HepG2 (cell line): ENCODE measurements around the gene GNG13. TPM values are rescaled to one million over a fixed set of nuclear protein-coding genes. Genes with fewer than 3 reads are reported as not detected.

ENCODE experiments used
- ATAC-seq: fragments of 200-7000 bp; cut with Tn5 transposase; 3 replicates; pipeline ENCODE4 v1.9.1; 2020; ENCODE audit warnings: mild to moderate bottlenecking, moderate library complexity
- BruUV-seq: library from RNA; stranded (reverse); fragments of 400-500 nt; replicated peaks from 2 replicates; lab custom pipeline; 2021; lab: Mats Ljungman, UMichigan
- CTCF ChIA-PET: fragments of 300-600 bp; formaldehyde crosslinking; extraction: SDS; loops from one replicate; lab custom pipeline; 2021; ENCODE audit warnings: low total read pairs, inconsistent platforms, low intra/inter-chr PET ratio; lab: Yijun Ruan, JAX
- POLR2A ChIA-PET: fragments of 350-600 bp; sonication (Branson Sonifier 250); formaldehyde crosslinking; loops from one replicate; lab custom pipeline; 2020; ENCODE audit warnings: antibody characterized with exemption, inconsistent platforms; lab: Yijun Ruan, JAX
- DNase-seq: peaks from one replicate; pipeline ENCODE4 v3.0.0-alpha.2; 2015; ENCODE audit warnings: low spot score
- FAIRE-seq: peaks from 3 replicates; lab custom pipeline; 2011; peaks lifted over from hg19 to GRCh38; lab: Jason Lieb, UNC
- H2AFZ ChIP-seq: one replicate; pipeline ENCODE4 v1.6.1; 2011; ENCODE audit warnings: low read length, inconsistent platforms
- H3K27ac ChIP-seq: fragments of 300-600 bp; 3 replicates; pipeline ENCODE4 v1.8.0; 2011; ENCODE audit warnings: mixed run types, mild to moderate bottlenecking, mixed read lengths, low read length, inconsistent platforms; ENCODE audit not compliant: insufficient read depth; ENCODE audit errors: extremely low read length
- H3K27me3 ChIP-seq, 2 experiments: fragments of 200-600 bp in 1 of 2; 2 replicates in 1 of 2; 3 replicates in 1 of 2; pipeline versions ENCODE4 v1.6.0 to v1.8.0; 2011; ENCODE audit warnings: low read length in 2 of 2, mild to moderate bottlenecking in 2 of 2, moderate library complexity in 2 of 2, inconsistent platforms in 1 of 2; ENCODE audit not compliant: insufficient read depth in 2 of 2, control insufficient read depth in 1 of 2
- H3K36me3 ChIP-seq, 2 experiments: fragments of 200-600 bp in 1 of 2; replicated peaks in 1 of 2; 2 replicates in 1 of 2; 3 replicates in 1 of 2; pipeline versions ENCODE4 v1.5.1 to v1.8.0; 2011; ENCODE audit warnings: low read length in 2 of 2, inconsistent platforms in 1 of 2; ENCODE audit not compliant: insufficient read depth in 2 of 2, control insufficient read depth in 1 of 2
- H3K4me1 ChIP-seq: 2 replicates; pipeline ENCODE4 v1.5.1; 2012; ENCODE audit warnings: low read length, inconsistent platforms; ENCODE audit not compliant: insufficient read depth
- H3K4me2 ChIP-seq: 2 replicates; pipeline ENCODE4 v1.6.0; 2011; ENCODE audit warnings: low read depth, low read length, inconsistent platforms
- H3K4me3 ChIP-seq, 3 experiments: fragments of 200-600 bp in 1 of 3; sonication (generic), shearing (Covaris generic) in 1 of 3; replicated peaks in 1 of 3; 2 replicates each; pipeline ENCODE4 v1.5.1; 2011 to 2016; ENCODE audit warnings: low read length in 3 of 3, inconsistent platforms in 2 of 3, low read depth in 2 of 3, mild to moderate bottlenecking in 2 of 3, control low read depth in 1 of 3, mixed read lengths in 1 of 3; ENCODE audit not compliant: insufficient read depth in 1 of 3
- H3K79me2 ChIP-seq: one replicate; pipeline ENCODE4 v1.6.1; 2011; ENCODE audit warnings: low read length, inconsistent platforms; ENCODE audit not compliant: insufficient read depth
- H3K9ac ChIP-seq: 2 replicates; pipeline ENCODE4 v1.6.0; 2011; ENCODE audit warnings: mild to moderate bottlenecking, low read depth, low read length, inconsistent platforms; ENCODE audit not compliant: insufficient read depth
- H3K9me3 ChIP-seq: 2 replicates; pipeline ENCODE4 v1.5.1; 2012; ENCODE audit warnings: mild to moderate bottlenecking, low read length
- H4K20me1 ChIP-seq: 2 replicates; pipeline ENCODE4 v1.6.0; 2011; ENCODE audit warnings: inconsistent platforms, mild to moderate bottlenecking, low read length, moderate library complexity; ENCODE audit not compliant: insufficient read depth
- CBFB ChIP-seq: sonication (generic); formaldehyde crosslinking; IDR thresholded peaks from 2 replicates; pipeline ENCODE4 v1.4.0; 2020; ENCODE audit warnings: missing genetic modification reagents
- EP300 ChIP-seq, 3 experiments: sonication (generic) in 1 of 3; formaldehyde crosslinking in 1 of 3; IDR thresholded peaks; 2 replicates each; pipeline versions ENCODE4 v1.5.1 to v1.6.1; 2011 to 2020; ENCODE audit warnings: low read depth in 2 of 3, low read length in 2 of 3, borderline replicate concordance in 1 of 3, improper control_type of control experiment in 1 of 3, mild to moderate bottlenecking in 1 of 3, missing genetic modification reagents in 1 of 3, moderate library complexity in 1 of 3
- MZF1 ChIP-seq: sonication (generic); formaldehyde crosslinking; IDR thresholded peaks from 2 replicates; pipeline ENCODE4 v1.8.1; 2023; ENCODE audit warnings: mild to moderate bottlenecking, missing genetic modification reagents, borderline replicate concordance
- RARG ChIP-seq: sonication (generic); formaldehyde crosslinking; IDR thresholded peaks from 2 replicates; pipeline ENCODE4 v1.4.0; 2020; ENCODE audit warnings: low read depth, mild to moderate bottlenecking, missing genetic modification reagents
- REXO4 ChIP-seq: sonication (generic); formaldehyde crosslinking; IDR thresholded peaks from 2 replicates; pipeline ENCODE4 v1.8.0; 2022; ENCODE audit warnings: missing genetic modification reagents, mild to moderate bottlenecking, borderline replicate concordance
- SOX13 ChIP-seq, 3 experiments: fragments of 450-650 bp in 1 of 3; sonication (generic) in 1 of 3; formaldehyde crosslinking in 1 of 3; IDR thresholded peaks in 2 of 3; conservative IDR thresholded peaks in 1 of 3; 2 replicates each; pipeline versions ENCODE4 v1.5.0 to v1.6.1; 2016 to 2020; ENCODE audit warnings: antibody characterized with exemption in 1 of 3, mild to moderate bottlenecking in 1 of 3, missing compliant biosample characterization in 1 of 3, missing genetic modification reagents in 1 of 3, moderate library complexity in 1 of 3
- SUZ12 ChIP-seq: fragments of 150-350 bp; IDR thresholded peaks from 2 replicates; pipeline ENCODE4 v1.6.1; 2014; ENCODE audit warnings: low read depth, low read length
- TAF15 ChIP-seq: fragments of 200-400 bp; formaldehyde crosslinking; IDR thresholded peaks from one replicate; pipeline ENCODE4 v1.6.1; 2018; ENCODE audit warnings: mild to moderate bottlenecking, low read depth, low read length; ENCODE audit not compliant: poor library complexity, severe bottlenecking
- ZBTB38 ChIP-seq: sonication (generic); formaldehyde crosslinking; IDR thresholded peaks from 2 replicates; pipeline ENCODE4 v1.5.1; 2020; ENCODE audit warnings: mild to moderate bottlenecking, missing genetic modification reagents
- ZNF260 ChIP-seq: sonication (generic); formaldehyde crosslinking; IDR thresholded peaks from 2 replicates; pipeline ENCODE4 v1.4.0; 2020; ENCODE audit warnings: missing genetic modification reagents, low read depth, mild to moderate bottlenecking, borderline replicate concordance
- ZNF44 ChIP-seq: sonication (generic); formaldehyde crosslinking; IDR thresholded peaks from 2 replicates; pipeline ENCODE4 v1.5.1; 2020; ENCODE audit warnings: mild to moderate bottlenecking, missing genetic modification reagents
- ZNF558 ChIP-seq: sonication (generic); formaldehyde crosslinking; IDR thresholded peaks from 2 replicates; pipeline ENCODE4 v1.9.0; 2022; ENCODE audit warnings: mild to moderate bottlenecking, missing genetic modification reagents, borderline replicate concordance
- ZNF761 ChIP-seq: sonication (generic); formaldehyde crosslinking; conservative IDR thresholded peaks from 2 replicates; pipeline ENCODE4 v1.4.0; 2020; ENCODE audit warnings: mild to moderate bottlenecking, missing genetic modification reagents
- ZSCAN21 ChIP-seq: sonication (generic); formaldehyde crosslinking; IDR thresholded peaks from 2 replicates; pipeline ENCODE4 v1.8.0; 2022; ENCODE audit warnings: mild to moderate bottlenecking, missing genetic modification reagents, moderate library complexity, borderline replicate concordance
- WGBS: methylation state at CpG from one replicate; pipeline ENCODE4 v1.1.6; 2017; ENCODE audit warnings: low lambda C conversion rate; 5-methylcytosine and 5-hydroxymethylcytosine counted together
- in situ Hi-C: cut with HindIII; loops from 2 replicates; pipeline ENCODE4 v1.10.0; 2017; ENCODE audit warnings: low pct_unique_long_range_greater_than_20kb; ENCODE audit not compliant: extremely low pct_ligation_motif_present
- intact Hi-C: fragments of 100-400 bp; cut with micrococcal nuclease; formaldehyde crosslinking; loops from one replicate; pipeline ENCODE4 v1.10.0; 2022; ENCODE audit not compliant: unreplicated experiment
- polyA plus RNA-seq, 8 experiments: library from polyadenylated mRNA; depleted of rRNA in 3 of 8; stranded (reverse) in 7 of 8; unstranded in 1 of 8; fragments of >200 nt; fragmentation: Illumina TruSeq in 4 of 8; extraction: Trizol in 4 of 8; gene quantifications; 2 replicates each; pipeline versions ENCODE4 v1.2.1 to v1.2.3, GENCODE V29; 2011 to 2016; ENCODE audit warnings: low read depth in 4 of 8, missing spikeins in 1 of 8, mixed read lengths in 1 of 8; ENCODE audit not compliant: insufficient read depth in 1 of 8
- total RNA-seq, 5 experiments: library from RNA; depleted of rRNA; stranded (reverse); fragments of >200 nt; fragmentation: Illumina TruSeq; extraction: Trizol; gene quantifications; 2 replicates each; pipeline ENCODE4 v1.2.3, GENCODE V29; 2016; ENCODE audit warnings: low read depth in 1 of 5

The GNG13 gene
- total and polyA plus RNA-seq, 2 of the 13 experiments (the other 11 are each of a cell fraction or from before 2014, with no cell fraction given), result not detected

DNA sequence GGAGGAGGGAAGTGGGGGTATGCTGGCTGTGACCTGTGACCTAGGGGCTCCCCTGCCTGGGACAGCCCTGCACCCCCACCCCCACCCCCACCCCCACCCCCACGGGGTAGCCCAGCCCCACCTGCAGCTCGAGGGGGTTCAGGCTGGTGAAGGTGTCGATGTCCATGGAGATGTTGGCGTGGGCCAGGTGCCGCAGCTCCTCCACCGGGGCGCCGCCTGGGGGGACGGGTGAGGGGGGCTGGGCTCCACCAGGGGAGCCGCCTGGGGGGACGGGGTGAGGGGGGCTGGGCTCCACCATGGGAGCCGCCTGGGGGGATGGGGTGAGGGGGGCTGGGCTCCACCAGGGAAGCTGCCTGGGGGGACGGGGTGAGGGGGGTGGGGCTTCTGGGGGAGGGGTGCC lies 30.1 kb downstream of the GNG13 start:
- Histone ChIP-seq H3K27me3 (peaks cover 6 to 13% of the 10 kb centered on the region in 2 experiments; a peak in 3 of 5 replicates), H3K9ac (no peak overlapping the region), H2AFZ (no peak overlapping the region), H3K36me3 (no peaks in the 10 kb centered on the region), H3K4me3 (no peak overlapping the region), H3K27ac (no peak overlapping the region), H3K79me2 (no peaks in the 10 kb centered on the region), H3K9me3 (no peaks in the 10 kb centered on the region), H3K4me2 (no peak overlapping the region), H4K20me1 (no peaks in the 10 kb centered on the region), H3K4me1 (no peaks in the 10 kb centered on the region)
- ATAC-seq (no peak), FAIRE-seq (no peak), DNase-seq (no peak)
- CTCF ChIA-PET, result no interaction called here
- WGBS, result 86% methylated on average over 7 of the region's 13 CpGs
- POLR2A ChIA-PET, result interaction anchor here (1.7 to 1.8 kb wide), 2 partner anchors 9 to 30 kb away, joined by 4 to 7 read pairs; partner anchors contain the start of genes CIAO3 and MSLN
- in situ Hi-C loops, result no loop called here
- TF ChIP-seq ZNF558 (CRISPR knock-in tag) (no peak), MZF1 (CRISPR knock-in tag) (no peak), ZNF260 (CRISPR knock-in tag) (no peak), EP300 (IDR thresholded peaks at IDR 0.05; ENCODE audit: low read depth in 2 of 2, low read length in 2 of 2) (no peak), EP300 (CRISPR knock-in tag; IDR thresholded peaks at IDR 0.05; ENCODE audit: borderline replicate concordance) (no peak), RARG (no peak), SOX13 (IDR thresholded peaks at IDR 0.05) (no peak), SOX13 (CRISPR knock-in tag; conservative IDR thresholded peaks at IDR 0.05 in 1 of 2, IDR thresholded peaks at IDR 0.05 in 1 of 2) (no peak), TAF15 (no peak), ZNF44 (CRISPR knock-in tag) (no peak), CBFB (CRISPR knock-in tag) (no peak), ZNF761 (no peak), ZBTB38 (CRISPR knock-in tag) (no peak), REXO4 (CRISPR knock-in tag) (no peak), ZSCAN21 (CRISPR knock-in tag) (no peak), SUZ12 (no peak)
- BruUV-seq, result no TSS peak
- intact Hi-C loops, result no loop called here
